WTC11 (cell line): ENCODE results near the gene TCF15. TPM values are rescaled to one million over a fixed set of nuclear protein-coding genes. Genes with fewer than 3 reads are reported as not detected.

ENCODE experiments used
- ATAC-seq: fragments of 200-7000 bp; cut with Tn5 transposase; 2 replicates; pipeline ENCODE4 v1.10.0; 2021; ENCODE audit warnings: mild to moderate bottlenecking, moderate library complexity
- CTCF ChIA-PET: fragments of 300-600 bp; sonication (Branson Sonifier 250); formaldehyde crosslinking; loops from one replicate; lab custom pipeline; 2021; ENCODE audit warnings: antibody characterized with exemption; lab: Charles Lee
- POLR2A ChIA-PET: fragments of 350-600 bp; sonication (Branson Sonifier 250); formaldehyde crosslinking; loops from one replicate; lab custom pipeline; 2021; ENCODE audit warnings: antibody characterized with exemption; lab: Charles Lee
- DNase-seq: peaks from one replicate; pipeline ENCODE4 v3.0.0; 2021; ENCODE audit warnings: low spot score
- H3K27ac Mint-ChIP-seq: 2 replicates; pipeline ENCODE4 v1.8.0; 2021; ENCODE audit warnings: mixed read lengths
- H3K27me3 Mint-ChIP-seq: 2 replicates; pipeline ENCODE4 v1.8.0; 2021; ENCODE audit warnings: low read depth, mild to moderate bottlenecking, moderate library complexity, mixed read lengths
- H3K36me3 Mint-ChIP-seq: 2 replicates; pipeline ENCODE4 v1.8.0; 2021; ENCODE audit warnings: mixed read lengths
- H3K4me1 Mint-ChIP-seq: 2 replicates; pipeline ENCODE4 v1.8.0; 2022; ENCODE audit warnings: mixed read lengths
- H3K4me3 Mint-ChIP-seq: 2 replicates; pipeline ENCODE4 v1.8.0; 2021; ENCODE audit warnings: mild to moderate bottlenecking, moderate library complexity, mixed read lengths
- H3K9me3 Mint-ChIP-seq: 2 replicates; pipeline ENCODE4 v1.8.0; 2021; ENCODE audit warnings: mixed read lengths
- EMX1 ChIP-seq: fragments of 250-450 bp; sonication (Bioruptor Pico); IDR thresholded peaks from 2 replicates; pipeline ENCODE4 v1.8.0; 2021; ENCODE audit warnings: mild to moderate bottlenecking
- FOXJ3 ChIP-seq: sonication (generic); formaldehyde crosslinking; IDR thresholded peaks from 2 replicates; pipeline ENCODE4 v1.9.0; 2021; ENCODE audit warnings: missing genetic modification reagents, mild to moderate bottlenecking, borderline replicate concordance
- KAT7 ChIP-seq: sonication (generic); formaldehyde crosslinking; IDR thresholded peaks from 2 replicates; pipeline ENCODE4 v1.8.1; 2023; ENCODE audit warnings: missing genetic modification reagents, mild to moderate bottlenecking, borderline replicate concordance
- MXD4 ChIP-seq: fragments of 250-450 bp; sonication (Bioruptor Pico); IDR thresholded peaks from 2 replicates; pipeline ENCODE4 v1.8.0; 2021; ENCODE audit warnings: mild to moderate bottlenecking, moderate library complexity, borderline replicate concordance
- NR2C2 ChIP-seq: sonication (generic); formaldehyde crosslinking; IDR thresholded peaks from 2 replicates; pipeline ENCODE4 v1.8.0; 2022; ENCODE audit warnings: mild to moderate bottlenecking, missing genetic modification reagents
- SMAD3 ChIP-seq: sonication (generic); formaldehyde crosslinking; IDR thresholded peaks from 2 replicates; pipeline ENCODE4 v1.8.0; 2022; ENCODE audit warnings: missing genetic modification reagents, mild to moderate bottlenecking, borderline replicate concordance
- TCF7 ChIP-seq: sonication (generic); formaldehyde crosslinking; IDR thresholded peaks from 2 replicates; pipeline ENCODE4 v1.8.0; 2022; ENCODE audit warnings: mild to moderate bottlenecking, low read depth, missing genetic modification reagents, moderate library complexity
- TP53 ChIP-seq: sonication (generic); formaldehyde crosslinking; IDR thresholded peaks from 2 replicates; pipeline ENCODE4 v1.8.1; 2023; ENCODE audit warnings: mild to moderate bottlenecking, missing genetic modification reagents
- ZBTB21 ChIP-seq: sonication (generic); formaldehyde crosslinking; IDR thresholded peaks from 2 replicates; pipeline ENCODE4 v1.8.1; 2023; ENCODE audit warnings: mild to moderate bottlenecking, missing genetic modification reagents, borderline replicate concordance
- ZMAT4 ChIP-seq: fragments of 250-450 bp; sonication (Bioruptor Pico); IDR thresholded peaks from 2 replicates; pipeline ENCODE4 v1.9.0; 2021; ENCODE audit warnings: mild to moderate bottlenecking
- ZNF121 ChIP-seq: sonication (generic); formaldehyde crosslinking; IDR thresholded peaks from 2 replicates; pipeline ENCODE4 v1.8.0; 2023; ENCODE audit warnings: missing genetic modification reagents
- ZNF423 ChIP-seq: fragments of 250-450 bp; sonication (Bioruptor Pico); IDR thresholded peaks from 2 replicates; pipeline ENCODE4 v2.1.2; 2022; ENCODE audit warnings: mild to moderate bottlenecking, moderate library complexity
- ZNF532 ChIP-seq: fragments of 250-450 bp; sonication (Bioruptor Pico); IDR thresholded peaks from 2 replicates; pipeline ENCODE4 v1.9.0; 2021; ENCODE audit warnings: mild to moderate bottlenecking, borderline replicate concordance
- ZNF671 ChIP-seq: fragments of 250-450 bp; sonication (Bioruptor Pico); IDR thresholded peaks from 2 replicates; pipeline ENCODE4 v1.8.0; 2021; ENCODE audit warnings: mild to moderate bottlenecking
- total RNA-seq: library from RNA; stranded (reverse); gene quantifications from 3 replicates; pipeline ENCODE4 v1.2.3, GENCODE V29; 2021
- TF ChIP-seq, protein P1 (sequence below): fragments of 200-600 bp; IDR thresholded peaks from 2 replicates; pipeline ENCODE4 v1.8.0; 2022; ENCODE audit warnings: antibody characterized with exemption
- TF ChIP-seq, protein P2 (sequence below): fragments of 250-450 bp; sonication (Bioruptor Pico); IDR thresholded peaks from 2 replicates; pipeline ENCODE4 v1.9.0; 2021; ENCODE audit warnings: moderate library complexity, mild to moderate bottlenecking, inconsistent platforms, borderline replicate concordance
- TF ChIP-seq, protein P3 (sequence below): sonication (generic); formaldehyde crosslinking; IDR thresholded peaks from 2 replicates; pipeline ENCODE4 v1.8.1; 2022; ENCODE audit warnings: mild to moderate bottlenecking, missing genetic modification reagents, moderate library complexity, borderline replicate concordance
- TF ChIP-seq, protein P4 (sequence below): sonication (generic); formaldehyde crosslinking; IDR thresholded peaks from 2 replicates; pipeline ENCODE4 v1.8.0; 2022; ENCODE audit warnings: mild to moderate bottlenecking, missing genetic modification reagents
- TF ChIP-seq, protein P5 (sequence below): sonication (generic); formaldehyde crosslinking; IDR thresholded peaks from 2 replicates; pipeline ENCODE4 v1.8.1; 2023; ENCODE audit warnings: mild to moderate bottlenecking, missing genetic modification reagents, moderate library complexity
- TF ChIP-seq, protein P6 (sequence below): sonication (generic); formaldehyde crosslinking; IDR thresholded peaks from 2 replicates; pipeline ENCODE4 v1.8.1; 2023; ENCODE audit warnings: mild to moderate bottlenecking, missing genetic modification reagents, borderline replicate concordance

TCF15 gene
- total RNA-seq, 1 experiment from 2014 or later, result 3.8 TPM

DNA sequence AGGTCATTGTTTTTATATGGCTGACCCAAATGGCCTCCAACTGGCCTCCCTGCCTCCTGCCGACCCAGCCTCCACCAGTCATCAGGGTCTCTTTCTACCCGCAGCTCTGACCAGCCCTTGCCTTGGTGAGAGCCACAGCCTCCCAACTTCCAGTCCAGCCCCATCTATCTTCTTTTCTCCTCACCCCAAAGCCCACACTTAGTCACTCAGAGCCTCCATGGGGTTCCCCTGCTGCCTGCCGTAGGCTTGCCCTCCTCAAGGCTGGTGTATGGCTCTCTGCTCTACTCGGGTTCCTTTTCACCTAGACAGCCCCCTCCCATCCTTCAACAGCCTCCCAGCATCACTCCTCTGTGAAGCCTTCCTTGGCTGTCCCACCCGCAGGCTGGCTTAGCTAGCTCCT lies 18.2 kb downstream of the TCF15 start:
- CTCF ChIA-PET, result interaction anchor here (3.5 kb wide), 1 partner anchor 14 kb away, joined by 16 read pairs; no protein-coding TSS in a partner anchor
- DNase-seq (no peak), ATAC-seq (no peak)
- peaks cover 4% of the 10 kb centered on the region; the same call in 1 of the 2 replicates for H3K4me1 Mint-ChIP-seq
- TF ChIP-seq TCF7 (CRISPR knock-in tag) (no peak), ZNF532 (CRISPR knock-in tag) (no peak), ZBTB21 (CRISPR knock-in tag) (no peak), ZNF671 (CRISPR knock-in tag) (no peak), MXD4 (CRISPR knock-in tag) (no peak), KAT7 (CRISPR knock-in tag) (no peak), FOXJ3 (CRISPR knock-in tag) (no peak), EMX1 (CRISPR knock-in tag) (no peak), NR2C2 (no peak), SMAD3 (CRISPR knock-in tag) (no peak), ZNF121 (no peak), ZMAT4 (no peak), ZNF423 (no peak), TP53 (CRISPR knock-in tag) (no peak)
- TF ChIP-seq, protein P1, sequence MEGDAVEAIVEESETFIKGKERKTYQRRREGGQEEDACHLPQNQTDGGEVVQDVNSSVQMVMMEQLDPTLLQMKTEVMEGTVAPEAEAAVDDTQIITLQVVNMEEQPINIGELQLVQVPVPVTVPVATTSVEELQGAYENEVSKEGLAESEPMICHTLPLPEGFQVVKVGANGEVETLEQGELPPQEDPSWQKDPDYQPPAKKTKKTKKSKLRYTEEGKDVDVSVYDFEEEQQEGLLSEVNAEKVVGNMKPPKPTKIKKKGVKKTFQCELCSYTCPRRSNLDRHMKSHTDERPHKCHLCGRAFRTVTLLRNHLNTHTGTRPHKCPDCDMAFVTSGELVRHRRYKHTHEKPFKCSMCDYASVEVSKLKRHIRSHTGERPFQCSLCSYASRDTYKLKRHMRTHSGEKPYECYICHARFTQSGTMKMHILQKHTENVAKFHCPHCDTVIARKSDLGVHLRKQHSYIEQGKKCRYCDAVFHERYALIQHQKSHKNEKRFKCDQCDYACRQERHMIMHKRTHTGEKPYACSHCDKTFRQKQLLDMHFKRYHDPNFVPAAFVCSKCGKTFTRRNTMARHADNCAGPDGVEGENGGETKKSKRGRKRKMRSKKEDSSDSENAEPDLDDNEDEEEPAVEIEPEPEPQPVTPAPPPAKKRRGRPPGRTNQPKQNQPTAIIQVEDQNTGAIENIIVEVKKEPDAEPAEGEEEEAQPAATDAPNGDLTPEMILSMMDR, result no peak
- TF ChIP-seq, protein P2, sequence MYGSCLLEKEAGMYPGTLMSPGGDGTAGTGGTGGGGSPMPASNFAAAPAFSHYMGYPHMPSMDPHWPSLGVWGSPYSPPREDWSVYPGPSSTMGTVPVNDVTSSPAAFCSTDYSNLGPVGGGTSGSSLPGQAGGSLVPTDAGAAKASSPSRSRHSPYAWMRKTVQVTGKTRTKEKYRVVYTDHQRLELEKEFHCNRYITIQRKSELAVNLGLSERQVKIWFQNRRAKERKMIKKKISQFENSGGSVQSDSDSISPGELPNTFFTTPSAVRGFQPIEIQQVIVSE (CRISPR knock-in tag), result no peak
- TF ChIP-seq, protein P3, sequence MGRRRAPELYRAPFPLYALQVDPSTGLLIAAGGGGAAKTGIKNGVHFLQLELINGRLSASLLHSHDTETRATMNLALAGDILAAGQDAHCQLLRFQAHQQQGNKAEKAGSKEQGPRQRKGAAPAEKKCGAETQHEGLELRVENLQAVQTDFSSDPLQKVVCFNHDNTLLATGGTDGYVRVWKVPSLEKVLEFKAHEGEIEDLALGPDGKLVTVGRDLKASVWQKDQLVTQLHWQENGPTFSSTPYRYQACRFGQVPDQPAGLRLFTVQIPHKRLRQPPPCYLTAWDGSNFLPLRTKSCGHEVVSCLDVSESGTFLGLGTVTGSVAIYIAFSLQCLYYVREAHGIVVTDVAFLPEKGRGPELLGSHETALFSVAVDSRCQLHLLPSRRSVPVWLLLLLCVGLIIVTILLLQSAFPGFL (CRISPR knock-in tag), result no peak
- TF ChIP-seq, protein P4, sequence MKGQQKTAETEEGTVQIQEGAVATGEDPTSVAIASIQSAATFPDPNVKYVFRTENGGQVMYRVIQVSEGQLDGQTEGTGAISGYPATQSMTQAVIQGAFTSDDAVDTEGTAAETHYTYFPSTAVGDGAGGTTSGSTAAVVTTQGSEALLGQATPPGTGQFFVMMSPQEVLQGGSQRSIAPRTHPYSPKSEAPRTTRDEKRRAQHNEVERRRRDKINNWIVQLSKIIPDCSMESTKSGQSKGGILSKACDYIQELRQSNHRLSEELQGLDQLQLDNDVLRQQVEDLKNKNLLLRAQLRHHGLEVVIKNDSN (CRISPR knock-in tag), result no peak
- TF ChIP-seq, protein P5, sequence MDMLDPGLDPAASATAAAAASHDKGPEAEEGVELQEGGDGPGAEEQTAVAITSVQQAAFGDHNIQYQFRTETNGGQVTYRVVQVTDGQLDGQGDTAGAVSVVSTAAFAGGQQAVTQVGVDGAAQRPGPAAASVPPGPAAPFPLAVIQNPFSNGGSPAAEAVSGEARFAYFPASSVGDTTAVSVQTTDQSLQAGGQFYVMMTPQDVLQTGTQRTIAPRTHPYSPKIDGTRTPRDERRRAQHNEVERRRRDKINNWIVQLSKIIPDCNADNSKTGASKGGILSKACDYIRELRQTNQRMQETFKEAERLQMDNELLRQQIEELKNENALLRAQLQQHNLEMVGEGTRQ (CRISPR knock-in tag), result no peak
- TF ChIP-seq, protein P6, sequence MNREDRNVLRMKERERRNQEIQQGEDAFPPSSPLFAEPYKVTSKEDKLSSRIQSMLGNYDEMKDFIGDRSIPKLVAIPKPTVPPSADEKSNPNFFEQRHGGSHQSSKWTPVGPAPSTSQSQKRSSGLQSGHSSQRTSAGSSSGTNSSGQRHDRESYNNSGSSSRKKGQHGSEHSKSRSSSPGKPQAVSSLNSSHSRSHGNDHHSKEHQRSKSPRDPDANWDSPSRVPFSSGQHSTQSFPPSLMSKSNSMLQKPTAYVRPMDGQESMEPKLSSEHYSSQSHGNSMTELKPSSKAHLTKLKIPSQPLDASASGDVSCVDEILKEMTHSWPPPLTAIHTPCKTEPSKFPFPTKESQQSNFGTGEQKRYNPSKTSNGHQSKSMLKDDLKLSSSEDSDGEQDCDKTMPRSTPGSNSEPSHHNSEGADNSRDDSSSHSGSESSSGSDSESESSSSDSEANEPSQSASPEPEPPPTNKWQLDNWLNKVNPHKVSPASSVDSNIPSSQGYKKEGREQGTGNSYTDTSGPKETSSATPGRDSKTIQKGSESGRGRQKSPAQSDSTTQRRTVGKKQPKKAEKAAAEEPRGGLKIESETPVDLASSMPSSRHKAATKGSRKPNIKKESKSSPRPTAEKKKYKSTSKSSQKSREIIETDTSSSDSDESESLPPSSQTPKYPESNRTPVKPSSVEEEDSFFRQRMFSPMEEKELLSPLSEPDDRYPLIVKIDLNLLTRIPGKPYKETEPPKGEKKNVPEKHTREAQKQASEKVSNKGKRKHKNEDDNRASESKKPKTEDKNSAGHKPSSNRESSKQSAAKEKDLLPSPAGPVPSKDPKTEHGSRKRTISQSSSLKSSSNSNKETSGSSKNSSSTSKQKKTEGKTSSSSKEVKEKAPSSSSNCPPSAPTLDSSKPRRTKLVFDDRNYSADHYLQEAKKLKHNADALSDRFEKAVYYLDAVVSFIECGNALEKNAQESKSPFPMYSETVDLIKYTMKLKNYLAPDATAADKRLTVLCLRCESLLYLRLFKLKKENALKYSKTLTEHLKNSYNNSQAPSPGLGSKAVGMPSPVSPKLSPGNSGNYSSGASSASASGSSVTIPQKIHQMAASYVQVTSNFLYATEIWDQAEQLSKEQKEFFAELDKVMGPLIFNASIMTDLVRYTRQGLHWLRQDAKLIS (CRISPR knock-in tag), result no peak
- H3K36me3 Mint-ChIP-seq, result no peaks in the 10 kb centered on the region
- H3K9me3 Mint-ChIP-seq, result no peaks in the 10 kb centered on the region; the same call in 1 of the 2 replicates
- H3K27ac Mint-ChIP-seq, result no peak overlapping the region
- H3K27me3 Mint-ChIP-seq, result peaks cover 5% of the 10 kb centered on the region; the same call in 1 of the 2 replicates
- POLR2A ChIA-PET, result no interaction called here
- H3K4me3 Mint-ChIP-seq, result no peak overlapping the region
